ENCODE data around the gene SLC19A2.

DNA sequence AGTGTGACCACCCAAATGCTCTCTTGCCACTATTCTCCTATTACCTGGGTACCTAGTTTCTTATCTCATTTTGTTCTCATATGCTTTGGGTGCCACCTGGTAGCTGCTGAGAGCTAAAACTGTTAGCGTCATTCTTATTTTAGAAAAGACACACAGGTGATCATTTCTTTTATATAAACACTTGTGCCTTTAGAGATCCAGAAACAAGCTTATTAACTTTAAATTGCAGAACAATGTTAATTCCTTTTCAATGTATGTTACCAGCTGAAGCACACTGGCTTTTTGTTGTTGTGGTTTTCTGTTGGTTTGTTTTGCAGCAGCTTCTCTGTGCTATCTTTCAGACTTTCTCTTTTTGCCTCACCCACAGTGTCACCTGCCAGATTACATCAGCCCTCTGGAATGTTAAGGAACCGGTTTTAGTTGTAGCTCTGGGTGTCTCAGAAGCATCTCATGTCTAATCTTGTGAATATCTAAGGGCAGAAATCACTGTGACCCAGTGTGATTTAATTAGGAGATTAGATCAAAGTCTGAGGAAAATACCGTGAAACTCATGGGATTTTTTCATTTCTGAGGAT lies 43.4 kb upstream of the SLC19A2 start:
- TF ChIP-seq, protein P1, sequence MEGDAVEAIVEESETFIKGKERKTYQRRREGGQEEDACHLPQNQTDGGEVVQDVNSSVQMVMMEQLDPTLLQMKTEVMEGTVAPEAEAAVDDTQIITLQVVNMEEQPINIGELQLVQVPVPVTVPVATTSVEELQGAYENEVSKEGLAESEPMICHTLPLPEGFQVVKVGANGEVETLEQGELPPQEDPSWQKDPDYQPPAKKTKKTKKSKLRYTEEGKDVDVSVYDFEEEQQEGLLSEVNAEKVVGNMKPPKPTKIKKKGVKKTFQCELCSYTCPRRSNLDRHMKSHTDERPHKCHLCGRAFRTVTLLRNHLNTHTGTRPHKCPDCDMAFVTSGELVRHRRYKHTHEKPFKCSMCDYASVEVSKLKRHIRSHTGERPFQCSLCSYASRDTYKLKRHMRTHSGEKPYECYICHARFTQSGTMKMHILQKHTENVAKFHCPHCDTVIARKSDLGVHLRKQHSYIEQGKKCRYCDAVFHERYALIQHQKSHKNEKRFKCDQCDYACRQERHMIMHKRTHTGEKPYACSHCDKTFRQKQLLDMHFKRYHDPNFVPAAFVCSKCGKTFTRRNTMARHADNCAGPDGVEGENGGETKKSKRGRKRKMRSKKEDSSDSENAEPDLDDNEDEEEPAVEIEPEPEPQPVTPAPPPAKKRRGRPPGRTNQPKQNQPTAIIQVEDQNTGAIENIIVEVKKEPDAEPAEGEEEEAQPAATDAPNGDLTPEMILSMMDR (conservative IDR thresholded peaks at IDR 0.05) = no peak
- TF ChIP-seq EZH2 (IDR thresholded peaks at IDR 0.05; ENCODE audit: low read depth) = no peak

Measured in PC-9 (cell line).